ENCODE measurements around the gene SEL1L3. TPM values are rescaled to one million over a fixed set of nuclear protein-coding genes. Genes with fewer than 3 reads are reported as not detected.

Gene SEL1L3
- total RNA-seq, 1 experiment from 2014 or later, result 31.9 TPM

DNA sequence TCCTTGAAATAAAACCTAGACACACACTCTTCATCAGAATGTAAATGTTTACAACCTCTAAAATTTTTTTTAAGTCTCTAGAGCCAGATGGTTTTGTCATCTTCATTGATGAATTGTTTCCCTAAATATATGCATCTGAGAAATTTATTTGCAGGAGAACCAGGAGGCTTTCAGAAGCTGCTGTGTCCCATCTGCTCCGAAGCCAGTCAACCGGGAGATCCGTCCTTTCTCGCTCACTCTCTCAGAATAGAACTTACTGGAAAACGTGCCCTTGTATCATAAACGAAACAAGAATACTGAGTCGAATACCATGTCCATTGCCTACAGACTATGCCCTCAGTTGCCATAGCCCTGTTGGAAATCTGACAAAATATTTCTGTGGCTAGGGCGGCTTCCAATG, 103.7 kb downstream of the SEL1L3 start:
- Histone ChIP-seq H3K4me1 (ENCODE audit: insufficient read depth, low read length) (no peaks in the 10 kb centered on the region), H3K9me2 (replicated peaks; ENCODE audit: low read length) (no peaks in the 10 kb centered on the region), H3K4me3 (ENCODE audit: low read length) (no peak overlapping the region), H3K79me2 (ENCODE audit: low read length) (no peaks in the 10 kb centered on the region), H3K4me2 (ENCODE audit: low read length) (no peak overlapping the region), H3K27me3 (ENCODE audit: low read length) (no peaks in the 10 kb centered on the region), H3K36me3 (ENCODE audit: low read depth, low read length) (no peaks in the 10 kb centered on the region), H2AFZ (ENCODE audit: low read length) (no peak overlapping the region), H3K9ac (ENCODE audit: low read length) (no peak overlapping the region), H3F3A (ENCODE audit: low read length, unreplicated experiment) (no peaks in the 10 kb centered on the region), H3K9me3 (ENCODE audit: low read length) (no peaks in the 10 kb centered on the region), H3K27ac (ENCODE audit: low read length) (no peak overlapping the region), H4K20me1 (ENCODE audit: low read length) (no peaks in the 10 kb centered on the region)
- TF ChIP-seq EZH2phosphoT487 (IDR thresholded peaks at IDR 0.05; ENCODE audit: borderline replicate concordance, low read length) (no peak), EZH2 (IDR thresholded peaks at IDR 0.05; ENCODE audit: low read length, unreplicated experiment) (no peak), CTCF (conservative IDR thresholded peaks at IDR 0.05; ENCODE audit: low read depth, low read length) (no peak)
- ATAC-seq (no peak), DNase-seq (no peak)
- POLR2A ChIA-PET (ENCODE audit: unreplicated experiment), result no interaction called here
- no TSS peak for BruUV-seq (replicated peaks)
- intact Hi-C loops (cut with micrococcal nuclease), result no loop called here
- CTCF ChIA-PET, result no interaction called here

DNA sequence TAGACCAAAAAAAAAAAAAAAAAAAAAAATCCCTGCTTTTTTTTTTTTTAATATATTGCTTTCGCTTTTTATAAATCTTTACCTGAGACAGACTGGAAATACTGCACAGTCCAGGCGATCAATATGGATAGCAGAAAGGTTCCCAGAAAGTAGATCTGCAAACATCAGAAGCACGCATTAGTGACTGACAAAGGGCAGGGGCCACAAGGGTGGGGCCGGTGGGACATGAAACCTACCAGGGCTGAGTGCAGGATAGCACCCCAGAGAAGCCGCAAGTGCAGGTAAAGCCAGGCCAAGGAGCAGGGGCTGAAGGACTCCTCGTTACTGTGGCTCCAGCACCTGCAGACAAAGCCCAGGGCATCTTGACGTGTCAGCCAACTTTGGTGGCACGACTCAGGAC, 105.3 kb downstream of the SEL1L3 start:
- DNase-seq (no peak), ATAC-seq (no peak)
- Histone ChIP-seq H3K27ac (ENCODE audit: low read length) (no peak overlapping the region), H3K36me3 (ENCODE audit: low read depth, low read length) (no peaks in the 10 kb centered on the region), H3K4me3 (ENCODE audit: low read length) (no peak overlapping the region), H3K9me2 (replicated peaks; ENCODE audit: low read length) (no peaks in the 10 kb centered on the region), H2AFZ (ENCODE audit: low read length) (no peak overlapping the region), H3F3A (ENCODE audit: low read length, unreplicated experiment) (no peaks in the 10 kb centered on the region), H3K79me2 (ENCODE audit: low read length) (no peaks in the 10 kb centered on the region), H3K9ac (ENCODE audit: low read length) (no peak overlapping the region), H4K20me1 (ENCODE audit: low read length) (no peaks in the 10 kb centered on the region), H3K27me3 (ENCODE audit: low read length) (no peaks in the 10 kb centered on the region), H3K4me2 (ENCODE audit: low read length) (no peak overlapping the region), H3K4me1 (ENCODE audit: insufficient read depth, low read length) (no peaks in the 10 kb centered on the region), H3K9me3 (ENCODE audit: low read length) (no peaks in the 10 kb centered on the region)
- TF ChIP-seq EZH2phosphoT487 (IDR thresholded peaks at IDR 0.05; ENCODE audit: borderline replicate concordance, low read length), result no peak
- no peak for TF ChIP-seq CTCF (conservative IDR thresholded peaks at IDR 0.05; ENCODE audit: low read depth, low read length)
- no peak for TF ChIP-seq EZH2 (IDR thresholded peaks at IDR 0.05; ENCODE audit: low read length, unreplicated experiment)
- BruUV-seq (replicated peaks), result no TSS peak
- ChIA-PET CTCF (no interaction called here), POLR2A (ENCODE audit: unreplicated experiment) (no interaction called here)
- intact Hi-C loops (cut with micrococcal nuclease), result no loop called here

- TF ChIP-seq EZH2phosphoT487 (IDR thresholded peaks at IDR 0.05; ENCODE audit: borderline replicate concordance, low read length) (no peak), CTCF (conservative IDR thresholded peaks at IDR 0.05; ENCODE audit: low read depth, low read length) (no peak), EZH2 (IDR thresholded peaks at IDR 0.05; ENCODE audit: low read length, unreplicated experiment) (no peak)
- H3K36me3 ChIP-seq (ENCODE audit: low read depth, low read length), result no peaks in the 10 kb centered on the region
- DNase-seq, result no peak
- POLR2A ChIA-PET (ENCODE audit: unreplicated experiment), result no interaction called here
- H3K9ac ChIP-seq (ENCODE audit: low read length), result no peak overlapping the region
- no peak for ATAC-seq
- H3K9me2 ChIP-seq (replicated peaks; ENCODE audit: low read length), result no peaks in the 10 kb centered on the region
- CTCF ChIA-PET, result no interaction called here
- no peaks in the 10 kb centered on the region for H4K20me1 ChIP-seq (ENCODE audit: low read length)
- no peaks in the 10 kb centered on the region for H3K27me3 ChIP-seq (ENCODE audit: low read length)
- no peak overlapping the region for H3K27ac ChIP-seq (ENCODE audit: low read length)
- BruUV-seq (replicated peaks), result no TSS peak
- H3K79me2 ChIP-seq (ENCODE audit: low read length), result no peaks in the 10 kb centered on the region
- no peak overlapping the region for H3K4me3 ChIP-seq (ENCODE audit: low read length)
- H3K9me3 ChIP-seq (ENCODE audit: low read length), result no peaks in the 10 kb centered on the region
- no peaks in the 10 kb centered on the region for H3F3A ChIP-seq (ENCODE audit: low read length, unreplicated experiment)
- no peak overlapping the region for H2AFZ ChIP-seq (ENCODE audit: low read length)
- no peak overlapping the region for H3K4me2 ChIP-seq (ENCODE audit: low read length)
- intact Hi-C loops (cut with micrococcal nuclease), result no loop called here
- H3K4me1 ChIP-seq (ENCODE audit: insufficient read depth, low read length), result no peaks in the 10 kb centered on the region
These were observed 106.3 kb downstream of the SEL1L3 start for GRCh38 chr4:25756503-25756902.

Measured in PC-3 (cell line).